A673 (cell line): Measurements from ENCODE around the gene MRPL20. TPM values are rescaled to one million over a fixed set of nuclear protein-coding genes. Genes with fewer than 3 reads are reported as not detected.

Experiments
- BruUV-seq: library from RNA; stranded (reverse); fragments of 400-500 nt; replicated peaks from 2 replicates; lab custom pipeline; 2021; lab: Mats Ljungman, UMichigan
- CTCF ChIA-PET: fragments of 300-600 bp; sonication (Branson Sonifier 250); formaldehyde crosslinking; loops from one replicate; lab custom pipeline; 2022; ENCODE audit warnings: antibody characterized with exemption; lab: Charles Lee
- POLR2A ChIA-PET: fragments of 300-600 bp; sonication (Branson Sonifier 250); formaldehyde crosslinking; loops from one replicate; lab custom pipeline; 2022; ENCODE audit warnings: antibody characterized with exemption; ENCODE audit not compliant: low non-redundant PET; lab: Charles Lee
- DNase-seq: peaks from one replicate; pipeline ENCODE4 v3.0.0-alpha.2; 2015; ENCODE audit warnings: low spot score
- H3K27ac ChIP-seq: fragments of 200-600 bp; sonication (generic); 2 replicates; pipeline ENCODE4 v1.5.1; 2016; ENCODE audit warnings: mixed run types, low read depth, mild to moderate bottlenecking, mixed read lengths, antibody characterized with exemption, low read length; ENCODE audit not compliant: poor library complexity, severe bottlenecking
- H3K27me3 ChIP-seq: fragments of 200-600 bp; sonication (generic); replicated peaks from 2 replicates; pipeline ENCODE4 v1.6.1; 2017; ENCODE audit warnings: mixed run types, low read depth, mild to moderate bottlenecking, mixed read lengths, antibody characterized with exemption, low read length; ENCODE audit not compliant: insufficient read depth, poor library complexity
- H3K36me3 ChIP-seq: fragments of 200-600 bp; sonication (generic); 2 replicates; pipeline ENCODE4 v1.6.1; 2016; ENCODE audit warnings: mixed run types, mild to moderate bottlenecking, mixed read lengths, antibody characterized with exemption, low read length; ENCODE audit not compliant: insufficient read depth, poor library complexity, severe bottlenecking
- H3K4me1 ChIP-seq: fragments of 200-600 bp; sonication (generic); 2 replicates; pipeline ENCODE4 v1.6.1; 2017; ENCODE audit warnings: mixed run types, mild to moderate bottlenecking, mixed read lengths, antibody characterized with exemption, low read length; ENCODE audit not compliant: insufficient read depth, poor library complexity, severe bottlenecking
- H3K4me3 ChIP-seq: fragments of 200-600 bp; sonication (generic); 2 replicates; pipeline ENCODE4 v1.5.1; 2016; ENCODE audit warnings: low read depth, mixed run types, mild to moderate bottlenecking, mixed read lengths, low read length; ENCODE audit not compliant: poor library complexity, severe bottlenecking
- H3K9me3 ChIP-seq: fragments of 200-600 bp; sonication (generic); 2 replicates; pipeline ENCODE4 v1.6.1; 2016; ENCODE audit warnings: mixed run types, low read depth, mild to moderate bottlenecking, mixed read lengths, antibody characterized with exemption, low read length; ENCODE audit not compliant: poor library complexity, severe bottlenecking
- CTCF ChIP-seq: fragments of 300-800, 200-600 bp; sonication (generic); conservative IDR thresholded peaks from 2 replicates; pipeline ENCODE4 v1.5.1; 2017; ENCODE audit warnings: low read depth, mild to moderate bottlenecking, antibody characterized with exemption, low read length, moderate library complexity, mixed read lengths
- EZH2 ChIP-seq: fragments of 200-600 bp; sonication (generic); IDR thresholded peaks from 2 replicates; pipeline ENCODE4 v1.6.1; 2017; ENCODE audit warnings: borderline replicate concordance, low read depth, mild to moderate bottlenecking, mixed read lengths, antibody characterized with exemption, low read length; ENCODE audit not compliant: poor library complexity, severe bottlenecking
- intact Hi-C: fragments of 100-400 bp; cut with micrococcal nuclease; formaldehyde crosslinking; loops from one replicate; pipeline ENCODE4 v1.10.0; 2022; ENCODE audit not compliant: unreplicated experiment
- total RNA-seq: library from RNA; stranded (reverse); gene quantifications from 2 replicates; pipeline ENCODE4 v1.2.3, GENCODE V29; 2021

The MRPL20 gene
- total RNA-seq, 1 experiment from 2014 or later, result 151 TPM

- intact Hi-C loops, result no loop called here
- Histone ChIP-seq H3K4me1 (no peaks in the 10 kb centered on the region), H3K27me3 (no peaks in the 10 kb centered on the region), H3K4me3 (no peak overlapping the region), H3K36me3 (no peaks in the 10 kb centered on the region), H3K9me3 (no peaks in the 10 kb centered on the region), H3K27ac (no peak overlapping the region)
- ChIA-PET POLR2A (interaction anchor here (0.6 kb wide), 1 partner anchor 168 kb away, joined by 14 read pairs; no protein-coding TSS in a partner anchor), CTCF (no interaction called here)
- DNase-seq, result no peak
- no TSS peak for BruUV-seq
- no peak for TF ChIP-seq CTCF
- no peak for TF ChIP-seq EZH2
Observed at GRCh38 chr1:1424707-1425106, 17.6 kb upstream of the MRPL20 start.

GRCh38 chr1:1423245-1423597 is 16.1 kb upstream of the MRPL20 start:
- CTCF ChIA-PET, result no interaction called here
- TF ChIP-seq CTCF (no peak), EZH2 (no peak)
- no peaks in the 10 kb centered on the region for H3K27me3 ChIP-seq
- POLR2A ChIA-PET, result no interaction called here
- no peaks in the 10 kb centered on the region for H3K9me3 ChIP-seq
- H3K36me3 ChIP-seq, result no peaks in the 10 kb centered on the region
- no TSS peak for BruUV-seq
- H3K4me3 ChIP-seq, result no peak overlapping the region
- H3K27ac ChIP-seq, result no peak overlapping the region
- no peaks in the 10 kb centered on the region for H3K4me1 ChIP-seq
- no peak for DNase-seq
- intact Hi-C loops, result no loop called here

- no TSS peak for BruUV-seq
- Histone ChIP-seq H3K27ac (no peak overlapping the region), H3K4me1 (no peaks in the 10 kb centered on the region)
Observed at GRCh38 chr1:1422465-1423244, 15.6 kb upstream of the MRPL20 start.

More at GRCh38 chr1:1422465-1423244, 15.6 kb upstream of the MRPL20 start:
- intact Hi-C loops, result no loop called here
- TF ChIP-seq EZH2 (no peak), CTCF (no peak)
- DNase-seq, result no peak
- CTCF ChIA-PET, result interaction anchor here (0.5 to 0.6 kb wide), 2 partner anchors 150 to 486 kb away, joined by 3 to 6 read pairs; no protein-coding TSS in a partner anchor
- no peaks in the 10 kb centered on the region for H3K9me3 ChIP-seq
- no peaks in the 10 kb centered on the region for H3K36me3 ChIP-seq
- no peaks in the 10 kb centered on the region for H3K27me3 ChIP-seq
- no peak overlapping the region for H3K4me3 ChIP-seq
- POLR2A ChIA-PET, result no interaction called here
